HG02588 (cell line): ENCODE results near the gene CGNL1.

Experiments
- ATAC-seq: cut with Tn5 transposase; IDR thresholded peaks from one replicate; pipeline ENCODE4 v1.9.1; 2021; ENCODE audit warnings: mild to moderate bottlenecking, moderate library complexity; ENCODE audit not compliant: unreplicated experiment

The CGNL1 gene

GRCh38 chr15:57452090-57452754 is 75.9 kb downstream of the CGNL1 start:
- ATAC-seq = no peak

- ATAC-seq = no peak
Observed at GRCh38 chr15:57455929-57456328, 79.6 kb downstream of the CGNL1 start.

- ATAC-seq = no peak
Observed at GRCh38 chr15:57456559-57456958, 80.3 kb downstream of the CGNL1 start.

- ATAC-seq = no peak
Observed at GRCh38 chr15:57457726-57458125, 81.4 kb downstream of the CGNL1 start.

- no peak for ATAC-seq
Observed at GRCh38 chr15:57458356-57458781, 82.1 kb downstream of the CGNL1 start.

GRCh38 chr15:57460208-57460816 is 84.0 kb downstream of the CGNL1 start:
- ATAC-seq = no peak

GRCh38 chr15:57461541-57461940 is 85.2 kb downstream of the CGNL1 start:
- no peak for ATAC-seq

- ATAC-seq = no peak
Observed at GRCh38 chr15:57462381-57462780, 86.1 kb downstream of the CGNL1 start.

- no peak for ATAC-seq
Observed at GRCh38 chr15:57463360-57463759, 87.1 kb downstream of the CGNL1 start.

GRCh38 chr15:57464480-57464879 is 88.2 kb downstream of the CGNL1 start:
- ATAC-seq = no peak

- ATAC-seq = no peak
Observed at GRCh38 chr15:57468486-57468885, 92.2 kb downstream of the CGNL1 start.

- ATAC-seq = no peak
Observed at GRCh38 chr15:57470543-57470942, 94.2 kb downstream of the CGNL1 start.

- no peak for ATAC-seq
Observed at GRCh38 chr15:57472861-57473260, 96.6 kb downstream of the CGNL1 start.

GRCh38 chr15:57476533-57476975 is 100.2 kb downstream of the CGNL1 start:
- no peak for ATAC-seq

- ATAC-seq = no peak
Observed at GRCh38 chr15:57477736-57478522, 101.6 kb downstream of the CGNL1 start.

- ATAC-seq = no peak
Observed at GRCh38 chr15:57479005-57479404, 102.7 kb downstream of the CGNL1 start.

- no peak for ATAC-seq
Observed at GRCh38 chr15:57481038-57481705, 104.9 kb downstream of the CGNL1 start.

GRCh38 chr15:57485869-57486268 is 109.6 kb downstream of the CGNL1 start:
- no peak for ATAC-seq

- no peak for ATAC-seq
Observed at GRCh38 chr15:57486833-57487232, 110.5 kb downstream of the CGNL1 start.

- no peak for ATAC-seq
Observed at GRCh38 chr15:57489122-57489521, 112.8 kb downstream of the CGNL1 start.

GRCh38 chr15:57493351-57493750 is 117.0 kb downstream of the CGNL1 start:
- ATAC-seq = no peak
